Measurements from ENCODE around the gene TPTE.
A peak's percentile ranks its signal among the peaks of the same experiment; 100 is the strongest.
"Not testable (repeated sequence)": the region's sequence is repeated elsewhere in the genome, so short reads cannot be mapped to it uniquely, and the experiment has no call there.

The TPTE gene

GRCh38 chr21:10521091-10521598, at the start of gene TPTE:
Gene TPTE, plus strand, starts transcription at chr21:10521583. Its CDS starts 17,141 bp downstream, at chr21:10538724.
- no peak for TF ChIP-seq CTCF (IDR thresholded peaks at IDR 0.05; ENCODE audit: extremely low read depth, insufficient read depth, missing control alignments)
- in situ Hi-C loops (cut with MboI; ENCODE audit: low pct_unique_long_range_greater_than_20kb, low sequenced_read_pairs, unreplicated experiment) = no loop called here
- peak; percentile 18 for DNase-seq (ENCODE audit: low spot score)

- DNase-seq (ENCODE audit: low spot score); in situ Hi-C loops (cut with MboI; ENCODE audit: low pct_unique_long_range_greater_than_20kb, low sequenced_read_pairs, unreplicated experiment): not testable (repeated sequence)
These were observed 49.4 kb upstream of the TPTE start for GRCh38 chr21:10471999-10472398.

- DNase-seq (ENCODE audit: low spot score); in situ Hi-C loops (cut with MboI; ENCODE audit: low pct_unique_long_range_greater_than_20kb, low sequenced_read_pairs, unreplicated experiment): not testable (repeated sequence)
These were observed 43.6 kb upstream of the TPTE start for GRCh38 chr21:10477794-10478193.

GRCh38 chr21:10479875-10480274, 41.5 kb upstream of the TPTE start:
- in situ Hi-C loops (cut with MboI; ENCODE audit: low pct_unique_long_range_greater_than_20kb, low sequenced_read_pairs, unreplicated experiment); DNase-seq (ENCODE audit: low spot score): not testable (repeated sequence)

GRCh38 chr21:10484864-10485263, 36.5 kb upstream of the TPTE start:
- in situ Hi-C loops (cut with MboI; ENCODE audit: low pct_unique_long_range_greater_than_20kb, low sequenced_read_pairs, unreplicated experiment); DNase-seq (ENCODE audit: low spot score): not testable (repeated sequence)

GRCh38 chr21:10490453-10490852, 30.9 kb upstream of the TPTE start:
- DNase-seq (ENCODE audit: low spot score); in situ Hi-C loops (cut with MboI; ENCODE audit: low pct_unique_long_range_greater_than_20kb, low sequenced_read_pairs, unreplicated experiment): not testable (repeated sequence)

GRCh38 chr21:10511116-10511515, 10.3 kb upstream of the TPTE start:
- TF ChIP-seq CTCF (IDR thresholded peaks at IDR 0.05; ENCODE audit: extremely low read depth, insufficient read depth, missing control alignments) = no peak
- in situ Hi-C loops (cut with MboI; ENCODE audit: low pct_unique_long_range_greater_than_20kb, low sequenced_read_pairs, unreplicated experiment) = no loop called here
- DNase-seq (ENCODE audit: low spot score) = no peak

GRCh38 chr21:10516889-10517288, 4.5 kb upstream of the TPTE start:
- DNase-seq (ENCODE audit: low spot score); in situ Hi-C loops (cut with MboI; ENCODE audit: low pct_unique_long_range_greater_than_20kb, low sequenced_read_pairs, unreplicated experiment): not testable (repeated sequence)

- in situ Hi-C loops (cut with MboI; ENCODE audit: low pct_unique_long_range_greater_than_20kb, low sequenced_read_pairs, unreplicated experiment); DNase-seq (ENCODE audit: low spot score): not testable (repeated sequence)
These were observed 3.5 kb upstream of the TPTE start for GRCh38 chr21:10517904-10518303.

- DNase-seq (ENCODE audit: low spot score); in situ Hi-C loops (cut with MboI; ENCODE audit: low pct_unique_long_range_greater_than_20kb, low sequenced_read_pairs, unreplicated experiment): not testable (repeated sequence)
These were observed 585 bp downstream of the TPTE start for GRCh38 chr21:10521835-10522500.

- in situ Hi-C loops (cut with MboI; ENCODE audit: low pct_unique_long_range_greater_than_20kb, low sequenced_read_pairs, unreplicated experiment) = no loop called here
These were observed 18.6 kb downstream of the TPTE start for GRCh38 chr21:10539956-10540355.

GRCh38 chr21:10544376-10544775, 23.0 kb downstream of the TPTE start:
- in situ Hi-C loops (cut with MboI; ENCODE audit: low pct_unique_long_range_greater_than_20kb, low sequenced_read_pairs, unreplicated experiment); DNase-seq (ENCODE audit: low spot score): not testable (repeated sequence)

More at GRCh38 chr21:10539956-10540355, 18.6 kb downstream of the TPTE start:
- no peak for DNase-seq (ENCODE audit: low spot score)
- no peak for TF ChIP-seq CTCF (IDR thresholded peaks at IDR 0.05; ENCODE audit: extremely low read depth, insufficient read depth, missing control alignments)

- in situ Hi-C loops (cut with MboI; ENCODE audit: low pct_unique_long_range_greater_than_20kb, low sequenced_read_pairs, unreplicated experiment) = not testable (repeated sequence)
These were observed 26.5 kb downstream of the TPTE start for GRCh38 chr21:10547868-10548267.

GRCh38 chr21:10548331-10548954, 27.1 kb downstream of the TPTE start:
- in situ Hi-C loops (cut with MboI; ENCODE audit: low pct_unique_long_range_greater_than_20kb, low sequenced_read_pairs, unreplicated experiment) = not testable (repeated sequence)

More at GRCh38 chr21:10547868-10548267, 26.5 kb downstream of the TPTE start:
- not testable (repeated sequence) for DNase-seq (ENCODE audit: low spot score)

More at GRCh38 chr21:10548331-10548954, 27.1 kb downstream of the TPTE start:
- DNase-seq (ENCODE audit: low spot score) = not testable (repeated sequence)
